SK-N-SH (cell line): ENCODE measurements around the gene LRRC8C. TPM values are rescaled to one million over a fixed set of nuclear protein-coding genes. Genes with fewer than 3 reads are reported as not detected.

Experiments used
- CTCF ChIA-PET: fragments of 300-600, 350-600 bp; formaldehyde crosslinking; extraction: SDS; loops from one replicate; lab custom pipeline; 2021; lab: Yijun Ruan, JAX
- POLR2A ChIA-PET: fragments of 350-600 bp; sonication (Branson Sonifier 250); formaldehyde crosslinking; extraction: SDS; loops from one replicate; lab custom pipeline; 2020; ENCODE audit warnings: antibody characterized with exemption, inconsistent platforms; lab: Yijun Ruan, JAX
- DNase-seq: peaks from one replicate; pipeline ENCODE4 v3.0.0; 2012
- H2AFZ ChIP-seq: fragments of 200-600 bp; sonication (generic); 2 replicates; pipeline ENCODE4 v1.8.1; 2016; ENCODE audit warnings: antibody characterized with exemption, mild to moderate bottlenecking, low read depth
- H3F3A ChIP-seq: fragments of 200-600 bp; sonication (generic); replicated peaks from 2 replicates; pipeline ENCODE3; 2016; ENCODE audit warnings: antibody characterized with exemption, mild to moderate bottlenecking; ENCODE audit not compliant: insufficient read depth
- H3K27ac ChIP-seq, 2 experiments: fragments of 200-500 bp in 1 of 2; fragments of 200-600 bp in 1 of 2; sonication (Bioruptor generic) in 1 of 2; sonication (generic), shearing (Covaris generic) in 1 of 2; 2 replicates each; pipeline versions ENCODE4 v1.5.1 to v1.6.1; 2014 to 2016; ENCODE audit warnings: low read depth in 2 of 2, inconsistent platforms in 1 of 2, low read length in 1 of 2, mild to moderate bottlenecking in 1 of 2, mixed read lengths in 1 of 2
- H3K27me3 ChIP-seq: fragments of 200-600 bp; sonication (generic), shearing (Covaris generic); 2 replicates; pipeline ENCODE4 v1.6.1; 2016; ENCODE audit warnings: mixed run types; ENCODE audit not compliant: insufficient read depth
- H3K36me3 ChIP-seq, 2 experiments: fragments of 200-500 bp in 1 of 2; fragments of 200-600 bp in 1 of 2; sonication (Bioruptor generic) in 1 of 2; sonication (generic) in 1 of 2; replicated peaks in 1 of 2; 2 replicates each; pipeline versions ENCODE3 to v1.5.1; 2014 to 2016; ENCODE audit warnings: low read length in 1 of 2, mild to moderate bottlenecking in 1 of 2; ENCODE audit not compliant: insufficient read depth in 2 of 2, control insufficient read depth in 1 of 2
- H3K4me1 ChIP-seq, 2 experiments: fragments of 200-500 bp in 1 of 2; fragments of 200-600 bp in 1 of 2; sonication (Bioruptor generic) in 1 of 2; sonication (generic), shearing (Covaris generic) in 1 of 2; 2 replicates each; pipeline versions ENCODE4 v1.5.1 to v1.6.1; 2014 to 2016; ENCODE audit warnings: low read depth in 1 of 2, low read length in 1 of 2, mixed run types in 1 of 2; ENCODE audit not compliant: insufficient read depth in 2 of 2, control insufficient read depth in 1 of 2
- H3K4me2 ChIP-seq: fragments of 200-600 bp; sonication (generic), shearing (Covaris generic); 2 replicates; pipeline ENCODE4 v1.6.1; 2017; ENCODE audit warnings: mixed run types
- H3K4me3 ChIP-seq, 2 experiments: fragments of 200-500 bp in 1 of 2; fragments of 200-600 bp in 1 of 2; sonication (Bioruptor generic) in 1 of 2; sonication (generic), shearing (Covaris generic) in 1 of 2; 2 replicates each; pipeline versions ENCODE4 v1.5.1 to v1.8.1; 2014 to 2016; ENCODE audit warnings: low read depth in 2 of 2, inconsistent platforms in 1 of 2, low read length in 1 of 2, mild to moderate bottlenecking in 1 of 2, mixed read lengths in 1 of 2, moderate library complexity in 1 of 2
- H3K79me2 ChIP-seq: fragments of 200-600 bp; sonication (generic); 2 replicates; pipeline ENCODE4 v1.8.1; 2017; ENCODE audit warnings: mild to moderate bottlenecking; ENCODE audit not compliant: insufficient read depth
- H3K9ac ChIP-seq: fragments of 200-600 bp; sonication (generic); 2 replicates; pipeline ENCODE4 v1.6.1; 2017; ENCODE audit warnings: mixed run types
- H3K9me2 ChIP-seq: fragments of 200-600 bp; sonication (generic); 2 replicates; pipeline ENCODE4 v1.6.1; 2017; ENCODE audit warnings: mixed run types
- H3K9me3 ChIP-seq: fragments of 200-600 bp; sonication (generic); 2 replicates; pipeline ENCODE4 v1.6.1; 2017; ENCODE audit warnings: mixed run types, mild to moderate bottlenecking, moderate library complexity
- H4K20me1 ChIP-seq: fragments of 200-600 bp; sonication (generic); 2 replicates; pipeline ENCODE4 v1.6.1; 2017; ENCODE audit warnings: mild to moderate bottlenecking, mixed run types; ENCODE audit not compliant: insufficient read depth
- ELF1 ChIP-seq: IDR thresholded peaks from 2 replicates; pipeline ENCODE4 v1.4.0; 2012
- EZH2phosphoT487 ChIP-seq: fragments of 200-600 bp; sonication (generic); IDR thresholded peaks from 2 replicates; pipeline ENCODE4 v1.6.1; 2017; ENCODE audit warnings: low read depth, mixed run types, mild to moderate bottlenecking, antibody characterized with exemption, moderate library complexity, borderline replicate concordance
- FOSL2 ChIP-seq: IDR thresholded peaks from 2 replicates; pipeline ENCODE4 v1.4.0; 2012; ENCODE audit warnings: low read depth, mild to moderate bottlenecking, moderate library complexity, borderline replicate concordance
- FOXJ3 ChIP-seq: sonication (generic); formaldehyde crosslinking; IDR thresholded peaks from 2 replicates; pipeline ENCODE4 v1.5.1; 2020; ENCODE audit warnings: mild to moderate bottlenecking, missing genetic modification reagents
- GATA2 ChIP-seq: sonication (generic); formaldehyde crosslinking; IDR thresholded peaks from 2 replicates; pipeline ENCODE4 v1.5.0; 2020; ENCODE audit warnings: mild to moderate bottlenecking, missing genetic modification reagents
- JUND ChIP-seq: IDR thresholded peaks from 2 replicates; pipeline ENCODE4 v1.4.0; 2012
- MAX ChIP-seq: IDR thresholded peaks from 2 replicates; pipeline ENCODE4 v1.4.0; 2012; ENCODE audit warnings: low read depth
- NRF1 ChIP-seq: IDR thresholded peaks from 2 replicates; pipeline ENCODE4 v1.6.1; 2012; ENCODE audit warnings: low read depth, mild to moderate bottlenecking, low read length
- RAD21 ChIP-seq: IDR thresholded peaks from 2 replicates; pipeline ENCODE4 v1.6.1; 2012; ENCODE audit warnings: mild to moderate bottlenecking, low read length
- REST ChIP-seq: IDR thresholded peaks from 2 replicates; pipeline ENCODE4 v1.6.1; 2012; ENCODE audit warnings: mild to moderate bottlenecking, low read depth, low read length, moderate library complexity
- RXRA ChIP-seq: IDR thresholded peaks from 2 replicates; pipeline ENCODE4 v1.4.0; 2012; ENCODE audit warnings: low read depth, mild to moderate bottlenecking, borderline replicate concordance
- TCF12 ChIP-seq: IDR thresholded peaks from 2 replicates; pipeline ENCODE4 v1.4.0; 2012
- USF2 ChIP-seq: fragments of 150-350 bp; IDR thresholded peaks from 2 replicates; pipeline ENCODE4 v1.6.1; 2017; ENCODE audit warnings: antibody characterized with exemption, low read length, low read depth, borderline replicate concordance
- ZBTB33 ChIP-seq: IDR thresholded peaks from 2 replicates; pipeline ENCODE4 v1.4.0; 2012; ENCODE audit warnings: low read depth, borderline replicate concordance
- WGBS: methylation state at CpG from one replicate; pipeline ENCODE4 v1.1.6; 2017; ENCODE audit warnings: low lambda C conversion rate; 5-methylcytosine and 5-hydroxymethylcytosine counted together
- polyA plus RNA-seq, 3 experiments: library from polyadenylated mRNA; depleted of rRNA; stranded (reverse); fragments of >200 nt; gene quantifications; 2 replicates each; pipeline ENCODE4 v1.2.3, GENCODE V29; 2012

Gene LRRC8C
- polyA plus RNA-seq, 1 of the 3 experiments (the other 2 are of a cell fraction), result 4.2 TPM

DNA sequence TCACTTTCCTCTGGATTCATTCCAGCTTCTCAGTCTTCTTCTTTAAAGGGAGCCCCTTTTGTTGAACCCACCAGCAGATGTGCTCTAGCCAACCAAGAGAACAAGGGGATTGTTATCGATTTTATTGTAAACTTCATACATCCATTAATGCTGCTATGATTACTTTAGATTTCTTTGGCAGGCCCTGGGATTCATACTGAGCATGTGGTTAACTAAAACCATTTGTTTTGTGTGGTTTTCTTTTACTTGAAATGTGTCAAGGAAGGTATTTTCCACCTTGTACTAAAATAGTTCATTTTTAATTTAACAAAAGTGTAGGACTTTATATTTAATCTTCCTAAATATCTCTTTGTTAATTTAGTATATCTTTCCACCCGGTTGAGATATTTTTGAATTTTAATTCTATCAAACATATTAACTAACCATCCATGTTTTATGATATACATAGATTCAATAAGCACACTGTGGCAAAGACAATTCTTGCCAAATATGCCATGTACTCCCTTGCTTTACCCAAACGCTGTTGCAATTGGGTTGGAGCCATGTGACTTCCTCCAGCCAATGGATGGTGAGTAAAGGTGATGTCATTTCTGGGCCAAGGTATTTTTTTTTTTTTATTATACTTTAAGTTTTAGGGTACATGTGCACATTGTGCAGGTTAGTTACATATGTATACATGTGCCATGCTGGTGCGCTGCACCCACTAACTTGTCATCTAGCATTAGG, 113.7 kb downstream of the LRRC8C start:
- Histone ChIP-seq H3K36me3 (no peaks in the 10 kb centered on the region), H3F3A (no peaks in the 10 kb centered on the region), H3K4me2 (no peak overlapping the region), H3K27ac (no peak overlapping the region), H2AFZ (no peak overlapping the region), H3K9me2 (no peaks in the 10 kb centered on the region), H3K9me3 (no peaks in the 10 kb centered on the region), H3K79me2 (no peaks in the 10 kb centered on the region), H3K4me1 (no peaks in the 10 kb centered on the region), H3K4me3 (no peak overlapping the region), H4K20me1 (no peaks in the 10 kb centered on the region), H3K27me3 (no peaks in the 10 kb centered on the region), H3K9ac (no peak overlapping the region)
- ChIA-PET CTCF (interaction anchor here (0.7 kb wide), 1 partner anchor 17 kb away, joined by 3 read pairs; no protein-coding TSS in a partner anchor), POLR2A (no interaction called here)
- 60% methylated on average over 3 of the region's 4 CpGs for WGBS
- DNase-seq, result no peak
- TF ChIP-seq RAD21 (no peak), NRF1 (no peak), MAX (no peak), ELF1 (no peak), ZBTB33 (no peak), TCF12 (no peak), GATA2 (CRISPR knock-in tag) (no peak), FOXJ3 (CRISPR knock-in tag) (no peak), EZH2phosphoT487 (no peak), JUND (no peak)

- Histone ChIP-seq H4K20me1 (no peaks in the 10 kb centered on the region), H3K36me3 (no peaks in the 10 kb centered on the region)
- no peak for TF ChIP-seq JUND
- TF ChIP-seq FOSL2, result no peak
- no peak for TF ChIP-seq EZH2phosphoT487
- TF ChIP-seq ZBTB33, result no peak
- TF ChIP-seq RAD21, result no peak
- no peak for TF ChIP-seq REST
- TF ChIP-seq USF2, result no peak
- TF ChIP-seq FOXJ3 (CRISPR knock-in tag), result no peak
- TF ChIP-seq RXRA, result no peak
- TF ChIP-seq, all 33 proteins: peak for 0
- no peak overlapping the region for H3K9ac ChIP-seq
- no peak for DNase-seq
- no peaks in the 10 kb centered on the region for H3F3A ChIP-seq
- no peaks in the 10 kb centered on the region for H3K9me3 ChIP-seq
- no peaks in the 10 kb centered on the region for H3K27me3 ChIP-seq
- no peaks in the 10 kb centered on the region for H3K79me2 ChIP-seq
- ChIA-PET CTCF (interaction anchor here (0.9 kb wide), 1 partner anchor 8 kb away, joined by 4 read pairs; no protein-coding TSS in a partner anchor), POLR2A (no interaction called here)
- no peak overlapping the region for H2AFZ ChIP-seq
- H3K4me2 ChIP-seq, result no peak overlapping the region
- H3K9me2 ChIP-seq, result no peaks in the 10 kb centered on the region
- H3K4me1 ChIP-seq, result peaks cover 12 to 14% of the 10 kb centered on the region in 2 experiments; a peak in 3 of 4 replicates
- no peak overlapping the region for H3K4me3 ChIP-seq
- no peak overlapping the region for H3K27ac ChIP-seq
Measured at GRCh38 chr1:89753761-89754160, 120.8 kb downstream of the LRRC8C start.
